Lower lobe of right lung (tissue), 2 donors: ENCODE measurements around the gene SOX6. TPM values are rescaled to one million over a fixed set of nuclear protein-coding genes. Genes with fewer than 3 reads are reported as not detected.

ENCODE experiments used
- ATAC-seq, 2 donors: fragments of 200-7000 bp; cut with Tn5 transposase; one replicate each; pipeline ENCODE4 v1.9.1; 2020 to 2022; ENCODE audit warnings: mild to moderate bottlenecking in 2 of 2, moderate library complexity in 2 of 2
- DNase-seq: peaks from one replicate; pipeline ENCODE4 v3.0.0-alpha.2; 2020
- H3K27ac ChIP-seq: fragments of 200-600 bp; one replicate; pipeline ENCODE4 v1.8.0; 2022
- H3K27me3 ChIP-seq: fragments of 200-600 bp; one replicate; pipeline ENCODE4 v1.8.0; 2022; ENCODE audit warnings: low read depth
- H3K36me3 ChIP-seq: fragments of 200-600 bp; one replicate; pipeline ENCODE4 v1.8.0; 2022; ENCODE audit warnings: mild to moderate bottlenecking
- H3K4me1 ChIP-seq: fragments of 200-600 bp; one replicate; pipeline ENCODE4 v1.8.0; 2022
- H3K4me3 ChIP-seq: fragments of 200-600 bp; one replicate; pipeline ENCODE4 v1.8.0; 2022; ENCODE audit warnings: mild to moderate bottlenecking
- H3K9me3 ChIP-seq: fragments of 200-600 bp; one replicate; pipeline ENCODE4 v1.8.0; 2022
- intact Hi-C: fragments of 100-400 bp; cut with DNase I; formaldehyde crosslinking; loops from one replicate; pipeline ENCODE4 v1.11.0; 2022
- total RNA-seq: library from RNA; stranded (reverse); fragmentation: NEBNext Ultra II Directional; extraction: Animal tissue kit (Norgen Biotek cat#: 25700); gene quantifications from one replicate; pipeline ENCODE4 v1.2.1, GENCODE V29; 2021
- TF ChIP-seq, protein P1 (sequence below): fragments of 200-600 bp; IDR thresholded peaks from one replicate; pipeline ENCODE4 v1.8.0; 2022; ENCODE audit warnings: antibody characterized with exemption, mild to moderate bottlenecking
- donor health status: DM: no; HTN: yes; CAD: no; lungs with severe emphysema.

SOX6 gene
- total RNA-seq, 1 donor from 2014 or later, result 4.8 TPM

DNA sequence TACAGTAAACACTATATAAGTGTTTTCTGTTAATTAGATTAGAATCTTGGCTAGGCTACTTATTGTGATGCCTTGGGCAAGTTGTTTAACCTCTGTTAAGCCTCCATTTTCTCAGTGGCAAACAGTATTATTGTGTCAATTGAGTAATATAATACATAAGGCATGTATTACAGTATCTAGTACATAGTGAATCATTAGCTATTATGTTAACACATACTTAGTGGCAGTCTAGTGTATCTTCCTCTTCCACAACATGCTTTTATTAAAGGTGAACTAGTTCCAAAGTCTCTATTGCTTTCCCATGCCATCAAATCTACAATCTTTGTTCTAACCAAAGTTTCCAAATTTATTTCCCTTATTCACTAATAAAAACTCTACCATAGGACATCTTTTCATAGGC is 200.9 kb downstream of the SOX6 start:
- H3K4me3 ChIP-seq, result no peak overlapping the region
- intact Hi-C loops, result no loop called here

DNA sequence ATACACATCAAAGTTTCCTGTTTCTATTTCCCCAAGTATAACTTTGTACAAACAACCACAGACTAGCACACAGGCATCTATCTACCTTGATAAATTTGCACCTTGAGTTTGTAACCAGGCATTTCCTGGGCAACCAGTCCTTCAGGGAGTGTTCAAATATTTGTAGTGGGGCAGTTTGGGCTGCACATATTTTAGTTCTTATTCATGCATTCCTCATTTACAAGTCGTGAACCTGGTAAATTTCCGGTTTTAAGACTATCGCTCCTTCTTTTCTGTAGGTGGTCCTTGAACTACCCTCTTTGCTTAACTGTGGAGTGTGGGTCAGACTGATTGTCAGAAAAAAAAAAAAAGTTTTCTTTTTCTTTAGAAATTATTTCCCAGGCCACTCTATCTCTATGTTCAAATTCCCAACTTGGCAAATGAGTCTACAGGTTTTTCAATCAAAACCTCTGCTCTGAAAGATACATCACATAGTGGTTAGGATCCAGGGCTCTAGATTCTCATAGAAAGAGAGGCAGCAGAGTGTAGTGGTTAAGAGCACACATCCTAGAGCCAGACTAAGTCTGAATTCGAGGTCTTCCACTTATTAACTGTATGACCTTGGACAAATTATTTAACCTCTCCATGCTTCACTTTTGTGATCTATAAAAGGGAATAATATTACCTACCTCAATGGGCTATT is 201.5 kb downstream of the SOX6 start:
- TF ChIP-seq, protein P1, sequence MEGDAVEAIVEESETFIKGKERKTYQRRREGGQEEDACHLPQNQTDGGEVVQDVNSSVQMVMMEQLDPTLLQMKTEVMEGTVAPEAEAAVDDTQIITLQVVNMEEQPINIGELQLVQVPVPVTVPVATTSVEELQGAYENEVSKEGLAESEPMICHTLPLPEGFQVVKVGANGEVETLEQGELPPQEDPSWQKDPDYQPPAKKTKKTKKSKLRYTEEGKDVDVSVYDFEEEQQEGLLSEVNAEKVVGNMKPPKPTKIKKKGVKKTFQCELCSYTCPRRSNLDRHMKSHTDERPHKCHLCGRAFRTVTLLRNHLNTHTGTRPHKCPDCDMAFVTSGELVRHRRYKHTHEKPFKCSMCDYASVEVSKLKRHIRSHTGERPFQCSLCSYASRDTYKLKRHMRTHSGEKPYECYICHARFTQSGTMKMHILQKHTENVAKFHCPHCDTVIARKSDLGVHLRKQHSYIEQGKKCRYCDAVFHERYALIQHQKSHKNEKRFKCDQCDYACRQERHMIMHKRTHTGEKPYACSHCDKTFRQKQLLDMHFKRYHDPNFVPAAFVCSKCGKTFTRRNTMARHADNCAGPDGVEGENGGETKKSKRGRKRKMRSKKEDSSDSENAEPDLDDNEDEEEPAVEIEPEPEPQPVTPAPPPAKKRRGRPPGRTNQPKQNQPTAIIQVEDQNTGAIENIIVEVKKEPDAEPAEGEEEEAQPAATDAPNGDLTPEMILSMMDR, result no peak
- no peak overlapping the region for H3K4me3 ChIP-seq
- H3K9me3 ChIP-seq, result no peaks in the 10 kb centered on the region
- H3K27ac ChIP-seq, result peak overlapping the region; percentile 37
- intact Hi-C loops, result no loop called here
- H3K27me3 ChIP-seq, result no peaks in the 10 kb centered on the region
- ATAC-seq (peak; percentile 94 to 98), DNase-seq (no peak)
- no peaks in the 10 kb centered on the region for H3K36me3 ChIP-seq
- no peaks in the 10 kb centered on the region for H3K4me1 ChIP-seq

More for the DNA sequence above, 200.9 kb downstream of the SOX6 start:
- H3K27me3 ChIP-seq, result no peaks in the 10 kb centered on the region
- H3K4me1 ChIP-seq, result no peaks in the 10 kb centered on the region
- H3K36me3 ChIP-seq, result no peaks in the 10 kb centered on the region
- DNase-seq (no peak), ATAC-seq (peak; percentile 17 to 64)
- TF ChIP-seq, protein P1, result no peak
- H3K9me3 ChIP-seq, result no peaks in the 10 kb centered on the region
- peak overlapping the region; percentile 33 for H3K27ac ChIP-seq

GRCh38 chr11:16153951-16154350 is 202.4 kb downstream of the SOX6 start:
- no peak for DNase-seq
- TF ChIP-seq, protein P1, result no peak
- H3K27ac ChIP-seq, result peak overlapping the region; percentile 37
- H3K4me1 ChIP-seq, result no peaks in the 10 kb centered on the region
- H3K4me3 ChIP-seq, result no peak overlapping the region
- intact Hi-C loops, result no loop called here
- no peaks in the 10 kb centered on the region for H3K27me3 ChIP-seq
- no peak for ATAC-seq
- no peaks in the 10 kb centered on the region for H3K36me3 ChIP-seq
- H3K9me3 ChIP-seq, result no peaks in the 10 kb centered on the region

- no peak overlapping the region for H3K27ac ChIP-seq
- peaks cover 12% of the 10 kb centered on the region for H3K4me1 ChIP-seq
- H3K9me3 ChIP-seq, result no peaks in the 10 kb centered on the region
- DNase-seq (no peak), ATAC-seq (no peak)
- TF ChIP-seq, protein P1, result no peak
- no peaks in the 10 kb centered on the region for H3K27me3 ChIP-seq
- H3K4me3 ChIP-seq, result no peak overlapping the region
- intact Hi-C loops, result no loop called here
- no peaks in the 10 kb centered on the region for H3K36me3 ChIP-seq
These were observed 205.2 kb downstream of the SOX6 start for GRCh38 chr11:16151138-16151537.

- no peak overlapping the region for H3K27ac ChIP-seq
- H3K36me3 ChIP-seq, result no peaks in the 10 kb centered on the region
- H3K9me3 ChIP-seq, result no peaks in the 10 kb centered on the region
- H3K4me3 ChIP-seq, result no peak overlapping the region
- DNase-seq, result no peak
- peaks cover 12% of the 10 kb centered on the region for H3K4me1 ChIP-seq
- TF ChIP-seq, protein P1, result no peak
- no peaks in the 10 kb centered on the region for H3K27me3 ChIP-seq
- ATAC-seq, result no peak
- intact Hi-C loops, result no loop called here
These were observed 206.9 kb downstream of the SOX6 start for GRCh38 chr11:16149476-16149875.
